Measurements from ENCODE around the gene MAP2K2.
A peak's percentile ranks its signal among the peaks of the same experiment; 100 is the strongest.
"Not testable (repeated sequence)": the region's sequence is repeated elsewhere in the genome, so short reads cannot be mapped to it uniquely, and the experiment has no call there.

MAP2K2 gene

DNA sequence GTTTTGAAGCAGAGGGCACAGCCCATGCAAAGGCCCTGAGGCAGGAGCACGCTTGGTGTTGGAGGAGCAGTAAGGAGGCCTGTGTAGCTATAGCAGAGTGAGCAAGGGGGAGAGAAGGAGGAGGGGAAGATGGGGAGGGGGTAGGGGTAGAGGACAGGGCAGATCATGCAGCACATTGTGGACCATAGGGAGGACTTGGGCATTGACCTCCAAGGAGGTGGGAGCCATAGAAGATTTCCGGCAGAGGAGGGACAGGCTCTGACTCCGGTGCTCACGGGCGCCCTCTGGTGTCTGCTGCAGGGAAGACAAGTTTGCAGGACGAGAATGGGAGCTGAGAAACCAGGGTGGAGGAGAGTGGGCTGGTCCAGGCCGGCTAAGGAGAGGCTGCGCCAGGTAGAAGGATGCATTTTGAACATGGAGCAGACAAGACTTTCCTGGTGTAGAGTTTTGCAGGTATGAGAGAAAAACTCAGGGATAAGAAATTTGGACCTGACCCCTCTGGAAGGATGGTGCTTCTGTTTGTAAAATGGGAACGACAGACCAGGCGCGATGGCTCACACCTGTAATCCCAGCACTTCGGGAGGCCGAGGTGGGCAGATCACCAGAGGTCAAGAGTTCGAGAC is 15.8 kb upstream of the MAP2K2 start:
- TF ChIP-seq, protein P1, sequence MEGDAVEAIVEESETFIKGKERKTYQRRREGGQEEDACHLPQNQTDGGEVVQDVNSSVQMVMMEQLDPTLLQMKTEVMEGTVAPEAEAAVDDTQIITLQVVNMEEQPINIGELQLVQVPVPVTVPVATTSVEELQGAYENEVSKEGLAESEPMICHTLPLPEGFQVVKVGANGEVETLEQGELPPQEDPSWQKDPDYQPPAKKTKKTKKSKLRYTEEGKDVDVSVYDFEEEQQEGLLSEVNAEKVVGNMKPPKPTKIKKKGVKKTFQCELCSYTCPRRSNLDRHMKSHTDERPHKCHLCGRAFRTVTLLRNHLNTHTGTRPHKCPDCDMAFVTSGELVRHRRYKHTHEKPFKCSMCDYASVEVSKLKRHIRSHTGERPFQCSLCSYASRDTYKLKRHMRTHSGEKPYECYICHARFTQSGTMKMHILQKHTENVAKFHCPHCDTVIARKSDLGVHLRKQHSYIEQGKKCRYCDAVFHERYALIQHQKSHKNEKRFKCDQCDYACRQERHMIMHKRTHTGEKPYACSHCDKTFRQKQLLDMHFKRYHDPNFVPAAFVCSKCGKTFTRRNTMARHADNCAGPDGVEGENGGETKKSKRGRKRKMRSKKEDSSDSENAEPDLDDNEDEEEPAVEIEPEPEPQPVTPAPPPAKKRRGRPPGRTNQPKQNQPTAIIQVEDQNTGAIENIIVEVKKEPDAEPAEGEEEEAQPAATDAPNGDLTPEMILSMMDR (conservative IDR thresholded peaks at IDR 0.05; ENCODE audit: low read length), result peak; percentile 74
- H3K4me3 ChIP-seq (ENCODE audit: low read length), result no peak overlapping the region
- peak; percentile 28 for DNase-seq (ENCODE audit: low read depth)

DNA sequence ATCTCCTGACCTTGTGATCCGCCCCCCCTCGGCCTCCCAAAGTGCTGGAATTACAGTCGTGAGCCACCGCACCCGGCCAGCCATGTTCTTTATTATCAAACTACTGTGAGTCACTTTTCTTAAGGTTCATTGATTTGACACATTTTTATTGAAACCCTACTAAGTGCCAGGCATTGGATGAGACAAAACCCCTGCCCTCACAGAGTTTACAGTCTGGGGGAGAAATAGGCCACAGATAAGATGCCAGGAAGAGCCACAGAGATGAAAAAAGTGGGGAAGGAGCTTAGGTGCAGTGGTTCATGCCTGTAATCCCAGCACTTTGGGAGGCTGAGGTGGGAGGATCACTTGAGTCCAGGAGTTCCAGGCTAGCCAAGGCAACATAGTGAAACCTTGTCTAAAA is 14.5 kb upstream of the MAP2K2 start:
- no peak for DNase-seq (ENCODE audit: low read depth)
- H3K4me3 ChIP-seq (ENCODE audit: low read length), result no peak overlapping the region
- TF ChIP-seq, protein P1 (conservative IDR thresholded peaks at IDR 0.05; ENCODE audit: low read length), result no peak

DNA sequence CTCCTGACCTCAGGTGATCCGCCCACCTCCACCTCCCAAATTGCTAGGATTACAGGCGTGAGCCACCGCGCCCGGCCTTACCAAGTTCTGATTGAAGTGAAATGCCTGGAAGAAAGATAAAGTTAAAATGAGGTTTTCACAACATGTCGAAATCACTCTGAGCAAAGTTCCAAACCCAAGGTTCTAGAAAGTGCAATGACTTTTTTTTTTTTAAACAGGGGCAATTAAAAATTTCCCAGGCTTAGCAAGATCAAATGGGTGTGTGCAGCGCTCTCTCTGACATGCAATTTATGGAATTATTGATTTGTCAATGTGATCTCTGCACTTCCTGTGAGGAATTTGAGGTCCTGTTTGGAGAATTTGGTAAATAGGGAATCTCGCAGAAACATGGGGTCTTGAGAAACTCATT is 12.8 kb upstream of the MAP2K2 start:
- TF ChIP-seq, protein P1 (conservative IDR thresholded peaks at IDR 0.05; ENCODE audit: low read length), result no peak
- DNase-seq (ENCODE audit: low read depth), result no peak
- no peak overlapping the region for H3K4me3 ChIP-seq (ENCODE audit: low read length)

DNA sequence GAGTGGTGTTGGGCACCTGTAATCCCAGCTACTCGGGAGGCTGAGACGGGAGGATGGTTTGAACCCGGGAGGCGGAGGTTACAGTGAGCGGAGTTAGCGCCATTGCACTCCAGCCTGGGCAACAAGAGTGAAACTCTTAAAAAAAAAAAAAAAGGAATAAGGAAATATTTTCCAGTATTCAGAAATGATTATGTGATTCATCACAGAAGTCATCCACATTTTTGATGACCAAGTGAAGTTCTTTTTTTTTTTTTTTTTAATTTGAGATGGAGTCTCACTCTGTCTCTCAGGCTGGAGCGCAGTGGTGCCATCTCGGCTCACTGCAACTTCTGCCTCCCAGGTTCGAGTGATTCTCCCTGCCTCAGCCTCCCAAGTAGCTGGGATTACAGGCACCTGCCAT is 11.5 kb upstream of the MAP2K2 start:
- DNase-seq (ENCODE audit: low read depth); H3K4me3 ChIP-seq (ENCODE audit: low read length): not testable (repeated sequence)

DNA sequence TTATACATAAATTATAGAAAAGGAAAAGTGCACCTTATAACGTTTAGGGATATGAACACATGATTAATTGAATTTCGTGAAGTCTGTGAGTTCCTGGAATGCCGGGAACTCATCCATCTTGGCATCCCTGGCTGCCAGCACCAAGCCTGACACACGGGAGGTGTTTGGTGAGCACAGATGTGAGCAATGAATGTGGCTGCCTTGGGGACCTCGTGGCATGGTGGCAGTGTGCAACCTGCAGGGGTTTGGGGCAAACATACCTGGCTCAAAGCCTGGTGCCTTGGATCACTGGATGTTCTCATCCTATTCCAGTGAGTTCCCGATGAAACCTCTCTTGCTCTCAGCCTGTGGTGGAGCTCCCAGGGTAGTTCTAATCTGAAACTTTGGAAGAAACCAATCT is 10.4 kb upstream of the MAP2K2 start:
- no peak overlapping the region for H3K4me3 ChIP-seq (ENCODE audit: low read length)
- peak; percentile 13 for DNase-seq (ENCODE audit: low read depth)
- TF ChIP-seq, protein P1 (conservative IDR thresholded peaks at IDR 0.05; ENCODE audit: low read length), result no peak

DNA sequence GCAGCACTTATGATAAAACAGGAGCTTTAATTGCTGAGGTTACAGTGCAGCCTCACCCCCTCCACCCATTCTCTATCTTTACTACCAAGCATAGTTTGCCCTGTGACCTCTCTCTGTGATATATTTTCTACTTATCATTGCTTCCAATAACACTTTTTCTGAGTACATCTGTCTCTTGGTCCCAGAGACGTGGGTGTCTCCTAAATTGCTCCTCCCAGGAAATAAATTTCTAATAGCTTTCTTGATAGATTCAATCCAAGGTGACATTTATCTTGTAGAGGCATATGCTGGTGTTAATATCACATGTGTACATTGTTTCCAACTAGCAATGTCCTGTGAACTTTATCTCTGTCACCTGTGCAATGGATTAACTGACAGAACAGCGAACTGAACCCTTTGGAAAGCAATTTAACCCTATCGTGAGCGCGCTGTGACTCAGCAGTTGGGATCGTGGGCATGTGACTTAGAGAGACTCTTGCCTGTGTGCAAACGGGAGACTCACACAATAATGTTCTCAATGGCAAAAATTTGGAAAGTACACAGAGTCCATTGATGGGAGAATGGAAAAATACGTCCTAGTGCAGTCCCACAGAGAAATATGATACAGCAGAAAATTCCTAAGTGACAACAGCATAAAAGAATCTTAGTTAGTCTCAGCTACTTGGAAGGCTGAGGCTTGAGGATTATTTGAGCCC is 7.0 kb upstream of the MAP2K2 start:
- TF ChIP-seq, protein P1 (conservative IDR thresholded peaks at IDR 0.05; ENCODE audit: low read length), result no peak
- H3K4me3 ChIP-seq (ENCODE audit: low read length), result no peak overlapping the region
- DNase-seq (ENCODE audit: low read depth), result peak; percentile 58

DNA sequence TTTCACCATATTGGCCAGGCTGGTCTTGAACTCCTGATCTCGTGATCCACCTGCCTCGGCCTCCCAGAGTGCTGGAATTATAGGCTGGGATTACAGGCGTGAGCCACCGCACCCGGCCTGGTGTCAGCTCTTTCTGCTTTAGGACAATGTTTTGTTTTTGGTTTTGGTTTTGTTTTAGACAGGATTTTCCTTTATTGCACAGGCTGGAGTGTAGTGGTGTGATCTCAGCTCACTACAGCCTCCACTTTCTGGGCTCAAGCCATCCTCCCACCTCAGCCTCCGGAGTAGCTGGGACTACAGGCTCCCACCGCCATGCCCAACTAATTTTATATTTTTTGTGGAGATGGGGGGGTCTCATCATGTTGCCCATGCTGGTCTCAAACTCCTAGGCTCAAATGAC is 5.1 kb upstream of the MAP2K2 start:
- not testable (repeated sequence) for H3K4me3 ChIP-seq (ENCODE audit: low read length); DNase-seq (ENCODE audit: low read depth)

DNA sequence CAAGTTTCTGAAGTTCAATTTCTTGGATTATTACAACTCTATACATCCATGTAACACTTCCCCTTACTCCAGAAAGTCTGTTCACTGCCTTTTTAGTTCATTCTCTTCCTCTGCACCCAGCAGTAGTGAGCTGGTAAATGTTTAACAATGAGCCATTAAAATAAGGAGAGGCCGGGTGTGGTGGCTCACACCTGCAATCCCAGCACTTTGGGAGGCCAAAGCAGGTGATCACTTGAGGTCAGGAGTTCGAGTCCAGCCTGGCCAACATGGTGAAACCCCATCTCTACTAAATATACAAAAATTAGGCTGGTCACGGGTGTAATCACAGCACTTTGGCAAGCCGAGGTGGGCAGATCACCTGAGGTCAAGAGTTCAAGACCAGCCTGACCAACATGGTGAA is 3.4 kb upstream of the MAP2K2 start:
- DNase-seq (ENCODE audit: low read depth); H3K4me3 ChIP-seq (ENCODE audit: low read length): not testable (repeated sequence)
